Chondrocyte (in vitro differentiated cells): ENCODE measurements around the gene DHDH. TPM values are rescaled to one million over a fixed set of nuclear protein-coding genes. Genes with fewer than 3 reads are reported as not detected.
A peak's percentile ranks its signal among the peaks of the same experiment; 100 is the strongest.

Experiments used
- DNase-seq: peaks from one replicate; pipeline ENCODE4 v3.0.0; 2021; ENCODE audit warnings: mixed read lengths, low spot score
- H3K27ac Mint-ChIP-seq: one replicate; pipeline ENCODE4 v1.8.0; 2021; ENCODE audit warnings: mild to moderate bottlenecking, moderate library complexity, mixed read lengths; ENCODE audit not compliant: unreplicated experiment
- H3K27me3 Mint-ChIP-seq: 2 replicates; pipeline ENCODE4 v1.8.0; 2021; ENCODE audit warnings: low read depth, mixed read lengths
- H3K36me3 Mint-ChIP-seq: 2 replicates; pipeline ENCODE4 v1.8.0; 2021; ENCODE audit warnings: low read depth, mixed read lengths
- H3K4me1 Mint-ChIP-seq: 2 replicates; pipeline ENCODE4 v1.8.0; 2021; ENCODE audit warnings: low read depth, mild to moderate bottlenecking, mixed read lengths
- H3K4me3 Mint-ChIP-seq: one replicate; pipeline ENCODE4 v1.8.0; 2021; ENCODE audit warnings: mild to moderate bottlenecking, moderate library complexity, mixed read lengths; ENCODE audit not compliant: unreplicated experiment
- H3K9me3 Mint-ChIP-seq: 2 replicates; pipeline ENCODE4 v1.8.0; 2021; ENCODE audit warnings: low read depth, mixed read lengths
- total RNA-seq: library from RNA; stranded (reverse); gene quantifications from 3 replicates; pipeline ENCODE4 v1.2.1, GENCODE V29; 2021
- TF ChIP-seq, protein P1 (sequence below): fragments of 200-600 bp; sonication (generic); IDR thresholded peaks from 2 replicates; pipeline ENCODE4 v1.5.0; 2021; ENCODE audit warnings: antibody characterized with exemption, mild to moderate bottlenecking, moderate library complexity

The DHDH gene
- total RNA-seq, 1 donor from 2014 or later, result not detected

GRCh38 chr19:48975947-48976847 is 42.7 kb downstream of the DHDH start:
- H3K4me3 Mint-ChIP-seq, result no peak overlapping the region
- TF ChIP-seq, protein P1, sequence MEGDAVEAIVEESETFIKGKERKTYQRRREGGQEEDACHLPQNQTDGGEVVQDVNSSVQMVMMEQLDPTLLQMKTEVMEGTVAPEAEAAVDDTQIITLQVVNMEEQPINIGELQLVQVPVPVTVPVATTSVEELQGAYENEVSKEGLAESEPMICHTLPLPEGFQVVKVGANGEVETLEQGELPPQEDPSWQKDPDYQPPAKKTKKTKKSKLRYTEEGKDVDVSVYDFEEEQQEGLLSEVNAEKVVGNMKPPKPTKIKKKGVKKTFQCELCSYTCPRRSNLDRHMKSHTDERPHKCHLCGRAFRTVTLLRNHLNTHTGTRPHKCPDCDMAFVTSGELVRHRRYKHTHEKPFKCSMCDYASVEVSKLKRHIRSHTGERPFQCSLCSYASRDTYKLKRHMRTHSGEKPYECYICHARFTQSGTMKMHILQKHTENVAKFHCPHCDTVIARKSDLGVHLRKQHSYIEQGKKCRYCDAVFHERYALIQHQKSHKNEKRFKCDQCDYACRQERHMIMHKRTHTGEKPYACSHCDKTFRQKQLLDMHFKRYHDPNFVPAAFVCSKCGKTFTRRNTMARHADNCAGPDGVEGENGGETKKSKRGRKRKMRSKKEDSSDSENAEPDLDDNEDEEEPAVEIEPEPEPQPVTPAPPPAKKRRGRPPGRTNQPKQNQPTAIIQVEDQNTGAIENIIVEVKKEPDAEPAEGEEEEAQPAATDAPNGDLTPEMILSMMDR, result peak; percentile 27
- peaks cover 21% of the 10 kb centered on the region for H3K4me1 Mint-ChIP-seq
- no peak overlapping the region for H3K27ac Mint-ChIP-seq
- H3K9me3 Mint-ChIP-seq, result no peaks in the 10 kb centered on the region
- DNase-seq, result no peak
- H3K36me3 Mint-ChIP-seq, result peaks cover 17% of the 10 kb centered on the region
- no peaks in the 10 kb centered on the region for H3K27me3 Mint-ChIP-seq

GRCh38 chr19:48977061-48977460 is 43.6 kb downstream of the DHDH start:
- DNase-seq, result no peak
- Mint-ChIP-seq H3K36me3 (peaks cover 20% of the 10 kb centered on the region), H3K27me3 (no peaks in the 10 kb centered on the region), H3K4me3 (no peak overlapping the region), H3K9me3 (no peaks in the 10 kb centered on the region), H3K27ac (no peak overlapping the region), H3K4me1 (peaks cover 21% of the 10 kb centered on the region)
- TF ChIP-seq, protein P1, result no peak

- Mint-ChIP-seq H3K4me1 (peaks cover 21% of the 10 kb centered on the region), H3K4me3 (no peak overlapping the region), H3K27ac (no peak overlapping the region), H3K27me3 (no peaks in the 10 kb centered on the region), H3K9me3 (no peaks in the 10 kb centered on the region), H3K36me3 (peaks cover 20% of the 10 kb centered on the region)
- TF ChIP-seq, protein P1, result no peak
- DNase-seq, result no peak
Measured at GRCh38 chr19:48982280-48982679, 48.8 kb downstream of the DHDH start.

DNA sequence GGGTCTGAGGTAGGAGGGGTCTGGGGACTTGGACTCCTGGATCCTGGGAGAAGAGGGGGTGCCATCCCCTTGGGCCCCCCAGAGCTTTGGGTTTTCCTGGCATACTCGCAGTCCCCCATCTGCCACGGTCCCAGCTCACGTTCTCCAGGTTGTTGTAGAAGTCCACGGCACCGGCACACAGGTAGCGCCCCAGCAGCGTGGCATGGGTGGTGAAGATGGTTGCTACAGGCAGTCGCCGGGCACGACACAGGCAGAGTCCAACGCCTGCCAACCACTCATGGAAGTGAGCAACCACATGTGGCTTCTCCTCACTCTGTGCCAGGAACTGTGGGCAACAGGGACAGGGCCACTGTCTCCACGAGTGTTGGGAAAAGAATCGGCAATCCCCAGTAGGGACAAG is 52.2 kb downstream of the DHDH start:
- Mint-ChIP-seq H3K9me3 (no peaks in the 10 kb centered on the region), H3K4me1 (peaks cover 7% of the 10 kb centered on the region), H3K36me3 (peaks cover 24% of the 10 kb centered on the region), H3K27ac (no peak overlapping the region), H3K27me3 (no peaks in the 10 kb centered on the region), H3K4me3 (no peak overlapping the region)
- no peak for DNase-seq
- TF ChIP-seq, protein P1, result no peak

DNA sequence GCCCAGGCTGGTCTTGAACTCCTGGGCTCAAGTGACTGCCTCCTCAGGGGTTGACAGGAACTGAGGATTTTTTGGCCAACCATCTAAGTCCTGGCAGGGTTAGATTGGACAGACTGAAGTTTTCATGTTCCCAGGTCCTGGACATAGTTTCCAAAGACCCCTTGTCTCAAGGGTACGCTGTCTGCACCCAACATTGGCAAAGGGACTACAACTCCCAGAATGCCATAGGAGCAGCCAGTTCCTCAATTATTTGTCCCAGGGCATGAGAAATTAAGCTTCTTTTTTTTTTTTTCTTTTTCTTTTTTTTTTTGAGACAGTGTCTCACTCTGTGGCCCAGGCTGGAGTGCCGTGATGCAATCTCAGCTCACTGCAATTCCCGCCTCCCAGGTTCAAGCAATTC is 52.7 kb downstream of the DHDH start:
- no peak overlapping the region for H3K27ac Mint-ChIP-seq
- H3K4me1 Mint-ChIP-seq, result peaks cover 12% of the 10 kb centered on the region
- H3K36me3 Mint-ChIP-seq, result peaks cover 24% of the 10 kb centered on the region
- H3K9me3 Mint-ChIP-seq, result no peaks in the 10 kb centered on the region
- H3K27me3 Mint-ChIP-seq, result no peaks in the 10 kb centered on the region
- TF ChIP-seq, protein P1, result no peak
- DNase-seq, result no peak
- no peak overlapping the region for H3K4me3 Mint-ChIP-seq
